SH-SY5Y (cell line): ENCODE measurements around the gene PDE6G.

Experiments
- GATA2 ChIP-seq: IDR thresholded peaks from 2 replicates; pipeline ENCODE4 v1.6.1; 2011; ENCODE audit warnings: mild to moderate bottlenecking, low read depth, low read length
- GATA3 ChIP-seq: IDR thresholded peaks from 2 replicates; pipeline ENCODE4 v1.6.1; 2011; ENCODE audit warnings: low read depth, mild to moderate bottlenecking, low read length, moderate library complexity

GRCh38 chr17:81695801-81696200 lies 39.5 kb upstream of the PDE6G start:
- TF ChIP-seq GATA2 (no peak), GATA3 (no peak)
